Keratinocyte (primary cell): ENCODE data around the gene MAGI2. TPM values are rescaled to one million over a fixed set of nuclear protein-coding genes. Genes with fewer than 3 reads are reported as not detected.

ENCODE experiments used
- DNase-seq: peaks from one replicate; pipeline ENCODE4 v3.0.0-alpha.2; 2011; ENCODE audit warnings: low read depth, missing footprints, low spot score
- FAIRE-seq: peaks from 2 replicates; lab custom pipeline; 2011; peaks lifted over from hg19 to GRCh38; lab: Jason Lieb, UNC
- H2AFZ ChIP-seq: 2 replicates; pipeline ENCODE4 v1.6.0; 2012; ENCODE audit warnings: low read length, control low read depth, inconsistent platforms; ENCODE audit not compliant: control insufficient read depth
- H3K27ac ChIP-seq: 2 replicates; pipeline ENCODE4 v1.5.1; 2011; ENCODE audit warnings: low read length; ENCODE audit not compliant: control insufficient read depth, insufficient read depth
- H3K27me3 ChIP-seq: 3 replicates; pipeline ENCODE4 v1.6.0; 2011; ENCODE audit warnings: low read length; ENCODE audit not compliant: control insufficient read depth, insufficient read depth; ENCODE audit errors: extremely low read depth
- H3K36me3 ChIP-seq, 2 experiments: 2 replicates in 1 of 2; 3 replicates in 1 of 2; pipeline ENCODE4 v1.5.1; 2011; ENCODE audit warnings: low read length in 2 of 2, mild to moderate bottlenecking in 1 of 2; ENCODE audit not compliant: control insufficient read depth in 2 of 2, insufficient read depth in 2 of 2; ENCODE audit errors: extremely low read depth in 1 of 2
- H3K4me1 ChIP-seq: 3 replicates; pipeline ENCODE4 v1.5.1; 2011; ENCODE audit warnings: low read length; ENCODE audit not compliant: control insufficient read depth, insufficient read depth; ENCODE audit errors: extremely low read depth
- H3K4me2 ChIP-seq: 3 replicates; pipeline ENCODE4 v1.6.0; 2011; ENCODE audit warnings: low read depth, low read length; ENCODE audit not compliant: control insufficient read depth, insufficient read depth; ENCODE audit errors: extremely low read depth
- H3K4me3 ChIP-seq, 3 experiments: fragments of 200-600 bp in 1 of 3; sonication (generic) in 1 of 3; 2 replicates in 2 of 3; 3 replicates in 1 of 3; pipeline ENCODE4 v1.5.1; 2011 to 2016; ENCODE audit warnings: low read length in 3 of 3, mild to moderate bottlenecking in 3 of 3, control low read depth in 2 of 3, inconsistent platforms in 1 of 3, low read depth in 1 of 3, mixed read lengths in 1 of 3, mixed run types in 1 of 3, moderate library complexity in 1 of 3; ENCODE audit not compliant: control insufficient read depth in 2 of 3, insufficient read depth in 2 of 3; ENCODE audit errors: extremely low read depth in 1 of 3
- H3K79me2 ChIP-seq: 2 replicates; pipeline ENCODE4 v1.6.0; 2012; ENCODE audit warnings: low read length; ENCODE audit not compliant: control insufficient read depth, insufficient read depth
- H3K9ac ChIP-seq: 3 replicates; pipeline ENCODE4 v1.6.0; 2011; ENCODE audit warnings: low read length; ENCODE audit not compliant: control insufficient read depth, insufficient read depth; ENCODE audit errors: extremely low read depth
- H3K9me1 ChIP-seq: 3 replicates; pipeline ENCODE4 v1.6.0; 2011; ENCODE audit warnings: low read length; ENCODE audit not compliant: control insufficient read depth, insufficient read depth; ENCODE audit errors: extremely low read depth
- H3K9me3 ChIP-seq: 2 replicates; pipeline ENCODE4 v1.5.1; 2012; ENCODE audit warnings: low read depth, low read length; ENCODE audit not compliant: control insufficient read depth
- H4K20me1 ChIP-seq: 3 replicates; pipeline ENCODE4 v1.6.0; 2011; ENCODE audit warnings: low read length; ENCODE audit not compliant: control insufficient read depth, insufficient read depth; ENCODE audit errors: extremely low read depth
- EZH2 ChIP-seq: IDR thresholded peaks from one replicate; pipeline ENCODE4 v1.6.1; 2012; ENCODE audit warnings: inconsistent platforms, mild to moderate bottlenecking, low read length, moderate library complexity
- dilution Hi-C: fragments of 300-500 bp; cut with MboI; formaldehyde crosslinking; loops from one replicate; pipeline ENCODE4 v1.7.0; 2020; ENCODE audit warnings: low sequenced_read_pairs; ENCODE audit not compliant: extremely low pct_ligation_motif_present
- polyA plus RNA-seq, 5 experiments: library from polyadenylated mRNA; depleted of rRNA in 3 of 5; stranded (reverse) in 3 of 5; stranded (forward) in 1 of 5; unstranded in 1 of 5; fragments of >200 nt; gene quantifications; 1 replicate in 1 of 5; 2 replicates in 3 of 5; 3 replicates in 1 of 5; pipeline versions ENCODE4 v1.2.1 to v1.2.3, GENCODE V29; 2011 to 2012; ENCODE audit warnings: missing spikeins in 2 of 5, low read depth in 1 of 5, low replicate concordance in 1 of 5
- TF ChIP-seq, protein P1 (sequence below), 3 experiments: IDR thresholded peaks in 1 of 3; conservative IDR thresholded peaks in 1 of 3; optimal IDR thresholded peaks in 1 of 3; 2 replicates in 2 of 3; 3 replicates in 1 of 3; pipeline versions ENCODE3 to v1.5.1; 2011; ENCODE audit warnings: low read length in 3 of 3, mild to moderate bottlenecking in 3 of 3, moderate library complexity in 2 of 3, control low read depth in 1 of 3, inconsistent platforms in 1 of 3; ENCODE audit not compliant: insufficient read depth in 2 of 3; ENCODE audit errors: extremely low read depth in 1 of 3

Gene MAGI2
- polyA plus RNA-seq, 1 donor (not counting 4 experiments of a cell fraction or from before 2014, with no cell fraction given): 0.07 TPM

DNA sequence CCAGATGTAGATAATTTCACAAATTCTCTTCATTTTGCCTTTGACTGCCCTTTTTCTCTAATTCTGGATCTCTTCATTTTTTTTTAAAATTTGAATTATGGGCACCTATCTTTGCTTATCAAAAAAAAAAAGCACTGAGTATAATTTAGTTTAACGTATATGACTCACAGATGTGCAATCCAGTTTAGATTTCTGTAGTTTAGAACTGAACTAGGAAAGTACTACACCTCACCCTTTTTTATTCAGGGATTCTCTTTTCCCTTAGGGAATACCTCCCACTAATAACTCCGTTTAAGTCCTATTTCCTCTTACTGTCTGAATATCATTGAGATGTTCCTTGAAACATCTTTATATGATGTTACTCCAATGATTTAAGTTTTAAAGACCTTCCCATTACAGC is 665.0 kb downstream of the MAGI2 start:
- no peaks in the 10 kb centered on the region for H3K9me1 ChIP-seq
- no peak for DNase-seq
- H3K4me2 ChIP-seq: peak overlapping the region; percentile 17
- no peak overlapping the region for H3K9ac ChIP-seq
- H3K9me3 ChIP-seq: no peaks in the 10 kb centered on the region
- H3K27ac ChIP-seq: no peak overlapping the region
- no peaks in the 10 kb centered on the region for H3K36me3 ChIP-seq
- H4K20me1 ChIP-seq: no peaks in the 10 kb centered on the region
- H2AFZ ChIP-seq: peak overlapping the region; percentile 60
- FAIRE-seq: no peak
- H3K27me3 ChIP-seq: no peaks in the 10 kb centered on the region
- H3K4me3 ChIP-seq: no peak overlapping the region
- dilution Hi-C loops: no loop called here
- H3K79me2 ChIP-seq: no peaks in the 10 kb centered on the region
- H3K4me1 ChIP-seq: peaks cover 12% of the 10 kb centered on the region
- no peak for TF ChIP-seq EZH2
- TF ChIP-seq, protein P1, sequence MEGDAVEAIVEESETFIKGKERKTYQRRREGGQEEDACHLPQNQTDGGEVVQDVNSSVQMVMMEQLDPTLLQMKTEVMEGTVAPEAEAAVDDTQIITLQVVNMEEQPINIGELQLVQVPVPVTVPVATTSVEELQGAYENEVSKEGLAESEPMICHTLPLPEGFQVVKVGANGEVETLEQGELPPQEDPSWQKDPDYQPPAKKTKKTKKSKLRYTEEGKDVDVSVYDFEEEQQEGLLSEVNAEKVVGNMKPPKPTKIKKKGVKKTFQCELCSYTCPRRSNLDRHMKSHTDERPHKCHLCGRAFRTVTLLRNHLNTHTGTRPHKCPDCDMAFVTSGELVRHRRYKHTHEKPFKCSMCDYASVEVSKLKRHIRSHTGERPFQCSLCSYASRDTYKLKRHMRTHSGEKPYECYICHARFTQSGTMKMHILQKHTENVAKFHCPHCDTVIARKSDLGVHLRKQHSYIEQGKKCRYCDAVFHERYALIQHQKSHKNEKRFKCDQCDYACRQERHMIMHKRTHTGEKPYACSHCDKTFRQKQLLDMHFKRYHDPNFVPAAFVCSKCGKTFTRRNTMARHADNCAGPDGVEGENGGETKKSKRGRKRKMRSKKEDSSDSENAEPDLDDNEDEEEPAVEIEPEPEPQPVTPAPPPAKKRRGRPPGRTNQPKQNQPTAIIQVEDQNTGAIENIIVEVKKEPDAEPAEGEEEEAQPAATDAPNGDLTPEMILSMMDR (optimal IDR thresholded peaks at IDR 0.05 in 1 of 3, IDR thresholded peaks at IDR 0.05 in 1 of 3, conservative IDR thresholded peaks at IDR 0.05 in 1 of 3; ENCODE audit: extremely low read depth in 1 of 3, insufficient read depth in 2 of 3, low read length in 3 of 3): no peak

DNA sequence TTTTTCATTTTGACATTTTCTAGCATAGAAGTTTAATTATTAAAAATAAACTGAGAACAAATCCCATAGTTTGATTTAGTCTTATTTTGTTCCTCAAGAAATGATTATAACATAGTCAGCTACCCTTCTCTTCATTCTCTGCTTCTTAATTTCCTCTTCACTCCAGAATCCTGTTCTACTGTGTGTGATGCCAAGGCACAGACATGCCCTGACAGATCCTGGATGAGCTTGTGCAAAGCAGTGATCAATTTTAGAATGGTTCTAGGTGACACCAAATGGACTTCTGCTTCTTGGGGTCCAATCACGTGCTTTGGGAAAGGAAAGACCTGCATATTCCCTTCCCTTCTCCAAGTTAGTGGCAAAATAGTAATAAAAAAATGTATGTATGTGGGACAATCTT is 665.6 kb downstream of the MAGI2 start:
- peak overlapping the region; percentile 45 for H2AFZ ChIP-seq
- H3K4me1 ChIP-seq: peaks cover 12% of the 10 kb centered on the region
- no peaks in the 10 kb centered on the region for H3K36me3 ChIP-seq
- DNase-seq (peak; percentile 5), FAIRE-seq (peak; percentile 69)
- no peaks in the 10 kb centered on the region for H3K79me2 ChIP-seq
- no peak overlapping the region for H3K27ac ChIP-seq
- H3K27me3 ChIP-seq: no peaks in the 10 kb centered on the region
- H3K9me3 ChIP-seq: no peaks in the 10 kb centered on the region
- H3K9me1 ChIP-seq: no peaks in the 10 kb centered on the region
- dilution Hi-C loops: no loop called here
- H3K9ac ChIP-seq: no peak overlapping the region
- H4K20me1 ChIP-seq: no peaks in the 10 kb centered on the region
- no peak overlapping the region for H3K4me3 ChIP-seq
- H3K4me2 ChIP-seq: peak overlapping the region; percentile 61
- no peak for TF ChIP-seq EZH2

DNA sequence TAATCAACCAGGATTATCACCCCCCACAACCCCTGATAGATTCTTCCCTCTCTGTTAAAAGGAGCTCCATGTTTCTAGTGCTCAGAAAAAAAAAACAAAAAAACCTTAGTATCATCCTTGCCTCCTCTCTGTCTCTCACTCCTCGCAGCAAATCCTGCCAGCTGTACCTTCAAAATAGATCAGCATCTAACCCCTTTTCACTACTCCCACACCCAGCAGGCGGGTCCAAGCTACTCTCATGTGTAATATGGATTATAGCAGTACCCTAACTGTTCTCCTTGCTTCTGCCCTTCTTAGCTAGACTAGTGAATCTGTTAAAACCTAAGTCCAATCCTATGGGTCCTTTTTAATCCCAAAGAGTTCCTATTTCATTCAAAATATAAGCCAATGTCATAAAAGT is 667.4 kb downstream of the MAGI2 start:
- Histone ChIP-seq H4K20me1 (no peaks in the 10 kb centered on the region), H3K4me3 (no peak overlapping the region), H3K9ac (no peak overlapping the region), H3K27ac (no peak overlapping the region), H3K36me3 (no peaks in the 10 kb centered on the region), H3K27me3 (no peaks in the 10 kb centered on the region), H2AFZ (no peak overlapping the region), H3K9me1 (no peaks in the 10 kb centered on the region), H3K4me1 (peaks cover 12% of the 10 kb centered on the region), H3K79me2 (no peaks in the 10 kb centered on the region), H3K4me2 (no peak overlapping the region), H3K9me3 (no peaks in the 10 kb centered on the region)
- DNase-seq: no peak
- FAIRE-seq: no peak
- dilution Hi-C loops: no loop called here
- TF ChIP-seq, protein P1 (optimal IDR thresholded peaks at IDR 0.05 in 1 of 3, IDR thresholded peaks at IDR 0.05 in 1 of 3, conservative IDR thresholded peaks at IDR 0.05 in 1 of 3; ENCODE audit: extremely low read depth in 1 of 3, insufficient read depth in 2 of 3, low read length in 3 of 3): no peak
- no peak for TF ChIP-seq EZH2
